ENCODE results near the gene POLR3F.

POLR3F gene

GRCh38 chr20:18529041-18529440, 61.9 kb downstream of the POLR3F start:
- H3K4me1 ChIP-seq = no peaks in the 10 kb centered on the region
- TF ChIP-seq, protein P1, sequence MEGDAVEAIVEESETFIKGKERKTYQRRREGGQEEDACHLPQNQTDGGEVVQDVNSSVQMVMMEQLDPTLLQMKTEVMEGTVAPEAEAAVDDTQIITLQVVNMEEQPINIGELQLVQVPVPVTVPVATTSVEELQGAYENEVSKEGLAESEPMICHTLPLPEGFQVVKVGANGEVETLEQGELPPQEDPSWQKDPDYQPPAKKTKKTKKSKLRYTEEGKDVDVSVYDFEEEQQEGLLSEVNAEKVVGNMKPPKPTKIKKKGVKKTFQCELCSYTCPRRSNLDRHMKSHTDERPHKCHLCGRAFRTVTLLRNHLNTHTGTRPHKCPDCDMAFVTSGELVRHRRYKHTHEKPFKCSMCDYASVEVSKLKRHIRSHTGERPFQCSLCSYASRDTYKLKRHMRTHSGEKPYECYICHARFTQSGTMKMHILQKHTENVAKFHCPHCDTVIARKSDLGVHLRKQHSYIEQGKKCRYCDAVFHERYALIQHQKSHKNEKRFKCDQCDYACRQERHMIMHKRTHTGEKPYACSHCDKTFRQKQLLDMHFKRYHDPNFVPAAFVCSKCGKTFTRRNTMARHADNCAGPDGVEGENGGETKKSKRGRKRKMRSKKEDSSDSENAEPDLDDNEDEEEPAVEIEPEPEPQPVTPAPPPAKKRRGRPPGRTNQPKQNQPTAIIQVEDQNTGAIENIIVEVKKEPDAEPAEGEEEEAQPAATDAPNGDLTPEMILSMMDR (IDR thresholded peaks at IDR 0.05) = no peak
- no peaks in the 10 kb centered on the region for H3K79me2 ChIP-seq
- H3K4me2 ChIP-seq (ENCODE audit: low read length) = no peak overlapping the region
- H3K9ac ChIP-seq = no peak overlapping the region
- no peaks in the 10 kb centered on the region for H3K9me3 ChIP-seq (ENCODE audit: control insufficient read depth, low read length)
- H3K36me3 ChIP-seq (ENCODE audit: control insufficient read depth, insufficient read depth, low read length) = peaks cover 2% of the 10 kb centered on the region
- H3K4me3 ChIP-seq (ENCODE audit: low read depth, low read length) = no peak overlapping the region
- no peak overlapping the region for H3K27ac ChIP-seq
- H3K27me3 ChIP-seq (ENCODE audit: control insufficient read depth, insufficient read depth, low read length) = no peaks in the 10 kb centered on the region
- no peak overlapping the region for H2AFZ ChIP-seq

DNA sequence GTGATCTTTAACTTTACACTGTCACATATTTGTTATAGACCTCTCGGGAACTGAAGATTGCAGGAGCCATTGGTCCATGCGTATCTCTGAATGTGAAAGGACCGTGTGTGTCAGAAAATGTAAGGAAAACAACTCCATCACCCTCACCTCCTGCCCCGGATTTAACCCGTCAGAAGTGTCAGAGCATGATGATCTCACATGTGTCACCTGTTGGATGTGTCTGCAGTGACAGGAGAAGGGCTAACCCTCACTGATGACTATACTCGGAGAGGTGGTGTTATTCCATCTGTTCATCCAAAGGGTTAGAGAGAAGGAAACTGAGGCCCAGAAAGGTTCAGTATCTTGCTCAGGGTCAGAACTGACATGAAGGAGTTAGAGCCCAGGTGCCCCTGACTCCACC, 65.4 kb downstream of the POLR3F start:
- no peaks in the 10 kb centered on the region for H3K9me3 ChIP-seq (ENCODE audit: control insufficient read depth, low read length)
- no peaks in the 10 kb centered on the region for H3K79me2 ChIP-seq
- H3K4me1 ChIP-seq = no peaks in the 10 kb centered on the region
- H3K27me3 ChIP-seq (ENCODE audit: control insufficient read depth, insufficient read depth, low read length) = no peaks in the 10 kb centered on the region
- no peaks in the 10 kb centered on the region for H3K36me3 ChIP-seq (ENCODE audit: control insufficient read depth, insufficient read depth, low read length)
- H3K27ac ChIP-seq = no peak overlapping the region
- TF ChIP-seq, protein P1 (IDR thresholded peaks at IDR 0.05) = no peak
- H3K4me3 ChIP-seq (ENCODE audit: low read depth, low read length) = no peak overlapping the region
- H2AFZ ChIP-seq = no peak overlapping the region
- H3K9ac ChIP-seq = no peak overlapping the region
- no peak overlapping the region for H3K4me2 ChIP-seq (ENCODE audit: low read length)

- H3K36me3 ChIP-seq (ENCODE audit: control insufficient read depth, insufficient read depth, low read length) = no peaks in the 10 kb centered on the region
Observed at GRCh38 chr20:18533491-18533890, 66.3 kb downstream of the POLR3F start.

GRCh38 chr20:18533978-18534644, 66.9 kb downstream of the POLR3F start:
- H3K4me2 ChIP-seq (ENCODE audit: low read length) = no peak overlapping the region
- H3K9ac ChIP-seq = no peak overlapping the region
- no peaks in the 10 kb centered on the region for H3K27me3 ChIP-seq (ENCODE audit: control insufficient read depth, insufficient read depth, low read length)
- no peaks in the 10 kb centered on the region for H3K79me2 ChIP-seq
- no peak overlapping the region for H3K27ac ChIP-seq
- TF ChIP-seq, protein P1 (IDR thresholded peaks at IDR 0.05) = no peak
- H3K9me3 ChIP-seq (ENCODE audit: control insufficient read depth, low read length) = no peaks in the 10 kb centered on the region
- H3K36me3 ChIP-seq (ENCODE audit: control insufficient read depth, insufficient read depth, low read length) = no peaks in the 10 kb centered on the region
- no peak overlapping the region for H2AFZ ChIP-seq
- H3K4me3 ChIP-seq (ENCODE audit: low read depth, low read length) = no peak overlapping the region
- H3K4me1 ChIP-seq = no peaks in the 10 kb centered on the region

More at GRCh38 chr20:18533491-18533890, 66.3 kb downstream of the POLR3F start:
- Histone ChIP-seq H3K4me3 (ENCODE audit: low read depth, low read length) (no peak overlapping the region), H3K27me3 (ENCODE audit: control insufficient read depth, insufficient read depth, low read length) (no peaks in the 10 kb centered on the region), H3K4me1 (no peaks in the 10 kb centered on the region), H3K9ac (no peak overlapping the region), H3K27ac (no peak overlapping the region), H3K9me3 (ENCODE audit: control insufficient read depth, low read length) (no peaks in the 10 kb centered on the region), H3K4me2 (ENCODE audit: low read length) (no peak overlapping the region), H2AFZ (no peak overlapping the region), H3K79me2 (no peaks in the 10 kb centered on the region)
- TF ChIP-seq, protein P1 (IDR thresholded peaks at IDR 0.05) = no peak
